Measurements from ENCODE around the gene APOBEC3A.
"Not testable (repeated sequence)": the region's sequence is repeated elsewhere in the genome, so short reads cannot be mapped to it uniquely, and the experiment has no call there.

APOBEC3A gene

DNA sequence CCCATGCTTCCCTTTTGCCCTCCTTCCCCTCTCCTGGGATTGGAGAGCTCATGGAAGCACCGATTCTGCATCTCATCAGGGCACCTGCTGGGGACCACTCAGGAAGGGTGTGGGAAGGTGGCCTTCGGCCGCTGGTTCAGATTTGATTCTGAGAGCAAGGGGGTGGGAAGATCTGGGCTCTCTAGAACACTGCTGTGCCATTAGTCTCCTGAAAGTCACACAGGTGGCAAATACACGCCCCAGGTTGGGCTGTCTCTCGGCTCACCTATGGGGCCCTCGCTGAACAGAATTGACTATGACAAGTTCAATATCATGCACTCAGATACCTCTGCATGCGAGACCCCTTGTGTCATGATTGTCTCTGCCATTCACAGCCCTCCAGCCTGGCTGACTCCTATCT, 12.8 kb upstream of the APOBEC3A start:
- Histone ChIP-seq H3K4me3 (ENCODE audit: low read depth in 1 of 2, low read length in 2 of 2) (no peak overlapping the region), H3K9me3 (ENCODE audit: insufficient read depth, low read length, severe bottlenecking) (no peaks in the 10 kb centered on the region), H3K27me3 (ENCODE audit: insufficient read depth, low read length, poor library complexity) (peaks cover 18% of the 10 kb centered on the region), H2AFZ (ENCODE audit: low read depth, low read length) (no peak overlapping the region), H4K20me1 (ENCODE audit: insufficient read depth, low read length) (no peaks in the 10 kb centered on the region), H3K4me2 (ENCODE audit: insufficient read depth, low read length) (no peak overlapping the region), H3K27ac (ENCODE audit: low read length) (no peak overlapping the region), H3K79me2 (ENCODE audit: insufficient read depth, low read length) (no peaks in the 10 kb centered on the region), H3K9ac (ENCODE audit: low read depth, low read length) (no peak overlapping the region), H3K36me3 (ENCODE audit: insufficient read depth, low read length) (no peaks in the 10 kb centered on the region), H3K4me1 (ENCODE audit: insufficient read depth, low read length) (no peaks in the 10 kb centered on the region)
- DNase-seq: no peak
- ATAC-seq (ENCODE audit: insufficient read depth, low read depth): no peak
- TF ChIP-seq, protein P1, sequence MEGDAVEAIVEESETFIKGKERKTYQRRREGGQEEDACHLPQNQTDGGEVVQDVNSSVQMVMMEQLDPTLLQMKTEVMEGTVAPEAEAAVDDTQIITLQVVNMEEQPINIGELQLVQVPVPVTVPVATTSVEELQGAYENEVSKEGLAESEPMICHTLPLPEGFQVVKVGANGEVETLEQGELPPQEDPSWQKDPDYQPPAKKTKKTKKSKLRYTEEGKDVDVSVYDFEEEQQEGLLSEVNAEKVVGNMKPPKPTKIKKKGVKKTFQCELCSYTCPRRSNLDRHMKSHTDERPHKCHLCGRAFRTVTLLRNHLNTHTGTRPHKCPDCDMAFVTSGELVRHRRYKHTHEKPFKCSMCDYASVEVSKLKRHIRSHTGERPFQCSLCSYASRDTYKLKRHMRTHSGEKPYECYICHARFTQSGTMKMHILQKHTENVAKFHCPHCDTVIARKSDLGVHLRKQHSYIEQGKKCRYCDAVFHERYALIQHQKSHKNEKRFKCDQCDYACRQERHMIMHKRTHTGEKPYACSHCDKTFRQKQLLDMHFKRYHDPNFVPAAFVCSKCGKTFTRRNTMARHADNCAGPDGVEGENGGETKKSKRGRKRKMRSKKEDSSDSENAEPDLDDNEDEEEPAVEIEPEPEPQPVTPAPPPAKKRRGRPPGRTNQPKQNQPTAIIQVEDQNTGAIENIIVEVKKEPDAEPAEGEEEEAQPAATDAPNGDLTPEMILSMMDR (IDR thresholded peaks at IDR 0.05; ENCODE audit: borderline replicate concordance, extremely low read depth, low read length, poor library complexity, severe bottlenecking): no peak
- no peak for TF ChIP-seq EZH2 (IDR thresholded peaks at IDR 0.05; ENCODE audit: borderline replicate concordance, low read depth, low read length, severe bottlenecking)

DNA sequence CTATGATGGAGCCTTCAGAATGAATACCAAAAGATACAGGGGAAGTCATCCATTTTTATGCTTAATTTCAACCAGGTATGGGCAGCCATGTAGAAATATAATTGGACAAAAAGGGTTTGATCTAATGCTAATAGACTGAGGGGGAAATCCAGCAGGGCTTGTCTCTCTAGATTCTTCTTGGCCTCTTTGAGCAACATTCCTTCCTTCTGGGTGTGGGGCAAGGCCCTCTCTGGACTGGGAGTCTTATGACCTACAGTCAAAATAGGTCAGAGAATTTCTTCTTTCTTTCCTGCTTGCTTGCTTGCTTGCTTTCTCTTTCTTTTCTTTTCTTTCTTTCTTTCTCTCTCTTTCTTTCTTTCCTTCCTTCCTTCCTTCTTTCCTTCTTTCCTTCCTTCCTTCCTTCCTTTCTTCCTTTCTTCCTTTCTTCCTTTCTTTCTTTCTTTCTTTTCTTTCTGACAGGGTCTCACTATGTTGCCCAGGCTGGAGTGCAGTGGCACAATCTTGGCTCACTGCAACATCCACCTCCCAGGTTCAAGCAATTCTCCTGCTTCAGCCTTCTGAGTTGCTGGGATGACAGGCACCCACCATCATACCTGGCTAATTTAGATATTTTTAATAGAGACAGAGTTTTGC, 11.6 kb upstream of the APOBEC3A start:
- not testable (repeated sequence) for H4K20me1 ChIP-seq (ENCODE audit: insufficient read depth, low read length); H3K4me3 ChIP-seq (ENCODE audit: low read depth in 1 of 2, low read length in 2 of 2); H3K79me2 ChIP-seq (ENCODE audit: insufficient read depth, low read length); H3K36me3 ChIP-seq (ENCODE audit: insufficient read depth, low read length); ATAC-seq (ENCODE audit: insufficient read depth, low read depth); H2AFZ ChIP-seq (ENCODE audit: low read depth, low read length); H3K4me2 ChIP-seq (ENCODE audit: insufficient read depth, low read length); H3K9ac ChIP-seq (ENCODE audit: low read depth, low read length); H3K4me1 ChIP-seq (ENCODE audit: insufficient read depth, low read length); H3K9me3 ChIP-seq (ENCODE audit: insufficient read depth, low read length, severe bottlenecking); DNase-seq; H3K27ac ChIP-seq (ENCODE audit: low read length)
- H3K27me3 ChIP-seq (ENCODE audit: insufficient read depth, low read length, poor library complexity): peaks cover 18% of the 10 kb centered on the region

- no peak overlapping the region for H2AFZ ChIP-seq (ENCODE audit: low read depth, low read length)
- H3K79me2 ChIP-seq (ENCODE audit: insufficient read depth, low read length): no peaks in the 10 kb centered on the region
- H3K9ac ChIP-seq (ENCODE audit: low read depth, low read length): no peak overlapping the region
- peaks cover 18% of the 10 kb centered on the region for H3K27me3 ChIP-seq (ENCODE audit: insufficient read depth, low read length, poor library complexity)
- no peak overlapping the region for H3K27ac ChIP-seq (ENCODE audit: low read length)
- H3K4me2 ChIP-seq (ENCODE audit: insufficient read depth, low read length): no peak overlapping the region
- no peaks in the 10 kb centered on the region for H3K4me1 ChIP-seq (ENCODE audit: insufficient read depth, low read length)
- H3K9me3 ChIP-seq (ENCODE audit: insufficient read depth, low read length, severe bottlenecking): no peaks in the 10 kb centered on the region
- ATAC-seq (ENCODE audit: insufficient read depth, low read depth): no peak
- H3K36me3 ChIP-seq (ENCODE audit: insufficient read depth, low read length): no peaks in the 10 kb centered on the region
- TF ChIP-seq, protein P1 (IDR thresholded peaks at IDR 0.05; ENCODE audit: borderline replicate concordance, extremely low read depth, low read length, poor library complexity, severe bottlenecking): no peak
- TF ChIP-seq EZH2 (IDR thresholded peaks at IDR 0.05; ENCODE audit: borderline replicate concordance, low read depth, low read length, severe bottlenecking): no peak
- DNase-seq: no peak
- H4K20me1 ChIP-seq (ENCODE audit: insufficient read depth, low read length): no peaks in the 10 kb centered on the region
- H3K4me3 ChIP-seq (ENCODE audit: low read depth in 1 of 2, low read length in 2 of 2): no peak overlapping the region
Measured at GRCh38 chr22:38946771-38947170, 10.6 kb upstream of the APOBEC3A start.

DNA sequence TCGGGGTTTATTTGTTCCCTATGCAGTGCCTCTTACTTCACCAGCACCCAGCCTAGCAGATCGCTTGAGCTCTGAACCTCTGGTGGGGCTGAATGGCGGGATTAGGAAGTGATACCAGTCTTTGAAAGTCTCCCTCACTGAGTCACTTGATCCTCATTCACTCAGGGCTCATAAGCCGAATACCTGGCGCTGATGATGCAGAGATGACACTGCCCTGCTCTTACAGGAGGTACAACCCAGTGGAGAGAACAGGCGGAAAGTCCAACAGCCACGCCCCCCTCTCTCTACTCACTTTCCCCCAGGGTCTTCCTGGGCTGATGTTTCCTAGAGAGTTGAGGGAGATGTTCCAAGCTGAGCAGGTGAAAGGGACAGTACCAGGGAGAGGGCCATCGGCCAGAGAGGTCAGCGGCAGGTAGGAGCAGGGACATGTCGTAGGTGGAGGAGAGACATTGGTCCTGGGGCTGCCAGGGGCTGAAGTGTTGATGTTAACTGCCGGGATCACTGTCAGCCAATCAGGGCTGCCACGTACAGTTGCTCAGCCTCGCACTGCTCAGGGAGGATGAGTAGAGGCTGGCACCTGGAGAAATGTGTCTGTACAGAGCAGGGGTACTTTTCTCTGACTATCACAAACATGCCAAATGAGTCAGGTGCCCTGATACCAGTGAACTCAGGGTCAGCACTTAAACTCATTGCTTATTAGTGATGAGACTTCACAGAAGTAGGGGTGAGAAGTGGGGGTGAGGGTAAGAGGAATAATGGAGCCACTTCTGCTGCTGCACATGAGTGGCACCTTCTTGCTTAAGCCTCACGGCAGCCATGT, 9.9 kb upstream of the APOBEC3A start:
- no peaks in the 10 kb centered on the region for H3K9me3 ChIP-seq (ENCODE audit: insufficient read depth, low read length, severe bottlenecking)
- no peak overlapping the region for H3K27ac ChIP-seq (ENCODE audit: low read length)
- no peak overlapping the region for H3K4me2 ChIP-seq (ENCODE audit: insufficient read depth, low read length)
- H3K4me1 ChIP-seq (ENCODE audit: insufficient read depth, low read length): no peaks in the 10 kb centered on the region
- ATAC-seq (ENCODE audit: insufficient read depth, low read depth) (no peak), DNase-seq (no peak)
- H4K20me1 ChIP-seq (ENCODE audit: insufficient read depth, low read length): no peaks in the 10 kb centered on the region
- TF ChIP-seq, protein P1 (IDR thresholded peaks at IDR 0.05; ENCODE audit: borderline replicate concordance, extremely low read depth, low read length, poor library complexity, severe bottlenecking): no peak
- TF ChIP-seq EZH2 (IDR thresholded peaks at IDR 0.05; ENCODE audit: borderline replicate concordance, low read depth, low read length, severe bottlenecking): no peak
- no peaks in the 10 kb centered on the region for H3K79me2 ChIP-seq (ENCODE audit: insufficient read depth, low read length)
- no peak overlapping the region for H3K4me3 ChIP-seq (ENCODE audit: low read depth in 1 of 2, low read length in 2 of 2)
- no peaks in the 10 kb centered on the region for H3K36me3 ChIP-seq (ENCODE audit: insufficient read depth, low read length)
- H2AFZ ChIP-seq (ENCODE audit: low read depth, low read length): no peak overlapping the region
- H3K9ac ChIP-seq (ENCODE audit: low read depth, low read length): no peak overlapping the region
- peaks cover 15% of the 10 kb centered on the region for H3K27me3 ChIP-seq (ENCODE audit: insufficient read depth, low read length, poor library complexity)

All from DND-41 (cell line).